ENCODE measurements around the gene IKZF5. TPM values are rescaled to one million over a fixed set of nuclear protein-coding genes. Genes with fewer than 3 reads are reported as not detected.

Gene IKZF5
- total RNA-seq, 1 experiment from 2014 or later, result 17.1 TPM

GRCh38 chr10:122997864-122998263, 10.7 kb downstream of the IKZF5 start:
- Histone ChIP-seq H2AFZ (ENCODE audit: low read depth, low read length, poor library complexity, severe bottlenecking) (no peak overlapping the region), H3K36me3 (ENCODE audit: control insufficient read depth in 1 of 2, insufficient read depth in 2 of 2, low read length in 2 of 2) (peaks cover 7 to 21% of the 10 kb centered on the region in 2 experiments; a peak in 2 of 4 replicates), H3K27me3 (ENCODE audit: insufficient read depth, low read length) (no peaks in the 10 kb centered on the region), H3K4me2 (ENCODE audit: low read length) (no peak overlapping the region), H3K9ac (ENCODE audit: low read length) (no peak overlapping the region), H3K9me3 (ENCODE audit: control insufficient read depth in 1 of 2, insufficient read depth in 1 of 2, low read depth in 1 of 2, low read length in 2 of 2) (no peaks in the 10 kb centered on the region), H4K20me1 (ENCODE audit: insufficient read depth) (no peaks in the 10 kb centered on the region), H3K79me2 (ENCODE audit: insufficient read depth, low read length) (peaks cover 42% of the 10 kb centered on the region), H3K4me3 (replicated peaks in 1 of 2; ENCODE audit: low read depth in 1 of 2, low read length in 2 of 2) (no peak overlapping the region), H3K27ac (ENCODE audit: low read depth, low read length) (no peak overlapping the region), H3K4me1 (ENCODE audit: control insufficient read depth in 1 of 2, insufficient read depth in 2 of 2, low read length in 2 of 2) (no peaks in the 10 kb centered on the region), H3K9me2 (ENCODE audit: insufficient read depth) (no peaks in the 10 kb centered on the region)
- intact Hi-C loops (cut with micrococcal nuclease), result no loop called here
- ChIA-PET RAD21 (ENCODE audit: low non-redundant PET in 1 of 2, low total read pairs in 2 of 2, uncharacterized antibody in 2 of 2, unreplicated experiment in 2 of 2) (no interaction called here), POLR2A (interaction anchor here (0.7 kb wide), 1 partner anchor 10 kb away, joined by 3 read pairs; the partner anchor contains the start of gene IKZF5), CTCF (interaction anchor here (1.3 to 2.7 kb wide), 2 partner anchors 17 to 24 kb away, joined by 4 to 9 read pairs; partner anchors contain the start of gene PSTK)
- TF ChIP-seq CTCF (IDR thresholded peaks at IDR 0.05 in 2 of 3, conservative IDR thresholded peaks at IDR 0.05 in 1 of 3; ENCODE audit: borderline replicate concordance in 1 of 3, insufficient read depth in 1 of 3, low read depth in 2 of 3, low read length in 2 of 3), result no peak
- no peak for TF ChIP-seq ZFX (IDR thresholded peaks at IDR 0.05)
- TF ChIP-seq SIN3A (IDR thresholded peaks at IDR 0.05; ENCODE audit: low read depth), result no peak
- TF ChIP-seq ZBTB33 (IDR thresholded peaks at IDR 0.05; ENCODE audit: extremely low read depth, insufficient replicate concordance, low read length), result no peak
- TF ChIP-seq CBX3 (IDR thresholded peaks at IDR 0.05; ENCODE audit: low read depth), result no peak
- TF ChIP-seq REST (IDR thresholded peaks at IDR 0.05; ENCODE audit: low read depth), result no peak
- no peak for TF ChIP-seq ATF3 (IDR thresholded peaks at IDR 0.05)
- no peak for TF ChIP-seq ELF1 (IDR thresholded peaks at IDR 0.05; ENCODE audit: borderline replicate concordance, low read depth)
- no peak for TF ChIP-seq RAD21 (IDR thresholded peaks at IDR 0.05; ENCODE audit: low read depth)
- no peak for TF ChIP-seq YY1 (IDR thresholded peaks at IDR 0.05; ENCODE audit: extremely low read depth, insufficient replicate concordance, low read depth, low read length)
- no peak for TF ChIP-seq EGR1 (IDR thresholded peaks at IDR 0.05; ENCODE audit: low read depth)
- TF ChIP-seq SRF (IDR thresholded peaks at IDR 0.05; ENCODE audit: low read depth), result no peak
- no peak for TF ChIP-seq POLR2A (IDR thresholded peaks at IDR 0.05; ENCODE audit: borderline replicate concordance, extremely low read depth, insufficient read depth, insufficient read length)
- no peak for TF ChIP-seq CEBPB (IDR thresholded peaks at IDR 0.05; ENCODE audit: low read depth)
- no peak for ATAC-seq
- BruUV-seq (replicated peaks), result no TSS peak
- no peak for DNase-seq (ENCODE audit: low read depth, low spot score)

Measured in HCT116 (cell line).